Osteocyte (in vitro differentiated cells): Measurements from ENCODE around the gene PBX3. TPM values are rescaled to one million over a fixed set of nuclear protein-coding genes. Genes with fewer than 3 reads are reported as not detected.
A peak's percentile ranks its signal among the peaks of the same experiment; 100 is the strongest.

Source experiments
- DNase-seq: peaks from one replicate; pipeline ENCODE4 v3.0.0; 2021; ENCODE audit warnings: mixed read lengths; ENCODE audit not compliant: unreplicated experiment; ENCODE audit errors: extremely low spot score
- H3K27ac Mint-ChIP-seq: one replicate; pipeline ENCODE4 v1.8.0; 2021; ENCODE audit warnings: mild to moderate bottlenecking, mixed read lengths; ENCODE audit not compliant: unreplicated experiment
- H3K27me3 Mint-ChIP-seq: one replicate; pipeline ENCODE4 v1.8.0; 2021; ENCODE audit warnings: mixed read lengths; ENCODE audit not compliant: unreplicated experiment
- H3K36me3 Mint-ChIP-seq: one replicate; pipeline ENCODE4 v1.8.0; 2021; ENCODE audit warnings: mixed read lengths; ENCODE audit not compliant: unreplicated experiment
- H3K4me1 Mint-ChIP-seq: one replicate; pipeline ENCODE4 v1.8.0; 2021; ENCODE audit warnings: mixed read lengths; ENCODE audit not compliant: unreplicated experiment
- H3K4me3 Mint-ChIP-seq: one replicate; pipeline ENCODE4 v1.8.0; 2021; ENCODE audit warnings: mild to moderate bottlenecking, moderate library complexity, mixed read lengths; ENCODE audit not compliant: unreplicated experiment
- H3K9me3 Mint-ChIP-seq: one replicate; pipeline ENCODE4 v1.8.0; 2021; ENCODE audit warnings: mixed read lengths; ENCODE audit not compliant: unreplicated experiment
- total RNA-seq: library from RNA; stranded (reverse); gene quantifications from 2 replicates; pipeline ENCODE4 v1.2.1, GENCODE V29; 2021
- TF ChIP-seq, protein P1 (sequence below): fragments of 200-600 bp; sonication (generic); IDR thresholded peaks from 2 replicates; pipeline ENCODE4 v1.5.0; 2021; ENCODE audit warnings: antibody characterized with exemption, mild to moderate bottlenecking, moderate library complexity

The PBX3 gene
- total RNA-seq, 1 donor from 2014 or later, result 16.0 TPM

DNA sequence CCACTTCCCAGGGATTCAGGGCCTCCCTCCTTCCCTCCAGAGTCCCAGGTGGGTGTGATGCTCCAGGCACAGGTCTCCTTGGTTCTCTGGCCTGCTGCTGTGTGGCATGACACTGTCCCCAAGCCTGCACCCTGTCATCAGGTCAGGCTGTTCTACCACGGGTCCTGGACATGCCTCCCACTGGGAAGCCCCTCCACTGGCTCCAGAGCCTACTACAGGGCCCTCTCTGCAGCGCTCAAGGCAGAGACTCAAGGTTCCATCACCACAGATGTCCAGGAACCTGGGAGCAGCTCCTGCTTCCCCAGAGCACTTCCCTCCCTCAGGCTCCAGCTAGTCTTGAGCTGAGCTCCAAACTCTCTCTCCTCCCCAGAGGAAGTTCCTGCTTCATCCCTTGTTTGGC is 237.3 kb downstream of the PBX3 start:
- peak; percentile 59 for DNase-seq
- H3K9me3 Mint-ChIP-seq, result peaks cover 14% of the 10 kb centered on the region
- H3K36me3 Mint-ChIP-seq, result no peaks in the 10 kb centered on the region
- H3K27me3 Mint-ChIP-seq, result peaks cover 14% of the 10 kb centered on the region
- H3K4me1 Mint-ChIP-seq, result no peaks in the 10 kb centered on the region
- no peak overlapping the region for H3K27ac Mint-ChIP-seq
- TF ChIP-seq, protein P1, sequence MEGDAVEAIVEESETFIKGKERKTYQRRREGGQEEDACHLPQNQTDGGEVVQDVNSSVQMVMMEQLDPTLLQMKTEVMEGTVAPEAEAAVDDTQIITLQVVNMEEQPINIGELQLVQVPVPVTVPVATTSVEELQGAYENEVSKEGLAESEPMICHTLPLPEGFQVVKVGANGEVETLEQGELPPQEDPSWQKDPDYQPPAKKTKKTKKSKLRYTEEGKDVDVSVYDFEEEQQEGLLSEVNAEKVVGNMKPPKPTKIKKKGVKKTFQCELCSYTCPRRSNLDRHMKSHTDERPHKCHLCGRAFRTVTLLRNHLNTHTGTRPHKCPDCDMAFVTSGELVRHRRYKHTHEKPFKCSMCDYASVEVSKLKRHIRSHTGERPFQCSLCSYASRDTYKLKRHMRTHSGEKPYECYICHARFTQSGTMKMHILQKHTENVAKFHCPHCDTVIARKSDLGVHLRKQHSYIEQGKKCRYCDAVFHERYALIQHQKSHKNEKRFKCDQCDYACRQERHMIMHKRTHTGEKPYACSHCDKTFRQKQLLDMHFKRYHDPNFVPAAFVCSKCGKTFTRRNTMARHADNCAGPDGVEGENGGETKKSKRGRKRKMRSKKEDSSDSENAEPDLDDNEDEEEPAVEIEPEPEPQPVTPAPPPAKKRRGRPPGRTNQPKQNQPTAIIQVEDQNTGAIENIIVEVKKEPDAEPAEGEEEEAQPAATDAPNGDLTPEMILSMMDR, result no peak
- H3K4me3 Mint-ChIP-seq, result no peak overlapping the region

DNA sequence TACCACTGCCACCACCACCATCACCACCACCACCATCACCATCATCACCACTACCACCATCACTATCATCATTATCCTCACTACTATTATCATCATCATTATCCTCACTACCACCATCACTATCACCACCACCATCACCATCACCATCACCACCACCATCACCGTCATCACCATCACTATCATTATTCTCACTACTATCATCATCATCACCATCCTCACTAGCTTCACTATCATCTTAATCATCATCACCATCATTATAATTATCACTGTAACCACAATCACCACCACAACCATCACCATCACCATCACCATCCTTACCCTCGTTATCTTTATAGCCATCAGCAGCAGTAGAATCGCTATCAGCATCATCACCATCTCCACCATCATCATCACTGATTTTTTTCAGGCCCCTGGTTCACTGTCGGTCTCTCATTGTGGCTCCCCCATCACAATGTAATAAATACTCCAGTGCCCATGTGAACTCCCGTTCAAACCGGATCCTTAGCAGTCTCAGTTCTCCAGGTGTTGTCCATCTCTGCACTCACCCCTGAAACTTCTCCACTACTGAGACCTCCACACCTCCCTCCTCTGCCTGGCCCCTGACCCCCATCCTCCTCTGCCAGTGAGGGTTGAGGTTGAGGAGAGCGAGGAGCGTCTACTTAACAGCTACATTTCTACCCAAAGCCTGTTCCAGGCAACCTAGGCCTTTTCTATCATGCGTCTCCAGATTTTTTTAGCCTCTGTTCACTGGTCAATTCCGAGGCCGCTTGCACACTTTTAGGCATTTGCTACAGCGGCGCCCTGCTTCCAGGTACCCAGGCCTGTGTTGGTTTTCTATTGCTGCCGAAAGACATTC is 238.2 kb downstream of the PBX3 start:
- no peaks in the 10 kb centered on the region for H3K4me1 Mint-ChIP-seq
- no peaks in the 10 kb centered on the region for H3K36me3 Mint-ChIP-seq
- peak; percentile 64 for DNase-seq
- no peak overlapping the region for H3K27ac Mint-ChIP-seq
- H3K9me3 Mint-ChIP-seq, result peaks cover 5% of the 10 kb centered on the region
- TF ChIP-seq, protein P1, result no peak
- H3K4me3 Mint-ChIP-seq, result no peak overlapping the region
- peaks cover 14% of the 10 kb centered on the region for H3K27me3 Mint-ChIP-seq

DNA sequence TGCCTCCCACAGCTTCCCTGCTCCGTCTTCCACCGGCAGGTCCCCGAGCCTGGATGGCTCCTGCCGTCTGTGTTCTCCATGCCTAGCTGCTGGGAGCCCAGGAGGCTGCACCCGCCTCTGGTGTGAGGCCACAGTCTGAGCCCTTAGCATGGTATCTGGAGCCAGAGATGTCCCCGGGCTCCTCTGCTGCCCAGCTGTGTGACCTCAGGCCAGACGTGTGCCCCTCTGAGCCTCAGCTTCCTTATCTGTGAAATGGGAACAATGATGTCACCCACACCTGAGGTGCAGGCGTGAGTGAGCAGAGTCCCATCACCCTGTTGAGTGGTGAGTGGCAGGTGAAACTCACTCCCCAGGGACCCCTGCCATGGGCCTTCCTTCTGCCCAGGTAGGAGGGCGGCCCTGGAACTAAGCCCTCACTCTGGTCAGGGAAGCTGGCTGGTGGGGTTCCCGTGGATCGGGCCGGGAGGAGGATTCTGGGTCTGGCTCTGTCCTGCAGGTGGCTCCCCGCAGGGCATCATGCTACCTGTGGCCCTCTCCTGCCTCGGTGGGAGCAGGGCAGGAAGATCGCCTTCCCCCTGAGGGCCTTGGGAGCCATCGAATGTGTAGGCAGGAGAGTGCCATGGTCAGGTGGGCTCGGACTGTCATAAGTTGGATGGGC is 239.0 kb downstream of the PBX3 start:
- TF ChIP-seq, protein P1, result no peak
- Mint-ChIP-seq H3K27me3 (peaks cover 12% of the 10 kb centered on the region), H3K4me3 (no peak overlapping the region), H3K4me1 (peaks cover 5% of the 10 kb centered on the region), H3K36me3 (no peaks in the 10 kb centered on the region), H3K27ac (no peak overlapping the region), H3K9me3 (peaks cover under 1% of the 10 kb centered on the region)
- peak; percentile 80 for DNase-seq

DNA sequence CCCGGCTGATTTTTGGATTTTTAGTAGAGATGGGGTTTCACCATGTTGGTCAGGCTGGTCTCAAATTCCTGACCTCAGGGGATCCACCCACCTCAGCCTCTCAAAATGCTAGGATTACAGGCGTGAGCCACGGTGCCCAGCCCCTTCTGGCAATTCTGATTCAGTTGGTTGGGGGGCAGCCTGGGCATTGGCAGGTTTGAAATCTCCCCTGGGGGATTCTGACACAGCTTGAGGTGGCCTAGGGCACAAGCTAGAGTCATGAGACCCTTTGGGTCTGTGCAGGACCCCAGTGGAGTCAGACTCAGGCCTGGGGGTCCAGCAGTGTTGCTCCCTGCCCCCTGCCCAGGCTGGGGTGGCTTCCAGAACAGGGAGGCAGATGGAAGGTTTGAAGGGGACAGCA is 239.8 kb downstream of the PBX3 start:
- TF ChIP-seq, protein P1, result no peak
- H3K4me3 Mint-ChIP-seq, result no peak overlapping the region
- peak; percentile 67 for DNase-seq
- H3K36me3 Mint-ChIP-seq, result no peaks in the 10 kb centered on the region
- H3K4me1 Mint-ChIP-seq, result peaks cover 6% of the 10 kb centered on the region
- H3K27ac Mint-ChIP-seq, result no peak overlapping the region
- peaks cover 11% of the 10 kb centered on the region for H3K27me3 Mint-ChIP-seq
- H3K9me3 Mint-ChIP-seq, result no peaks in the 10 kb centered on the region

DNA sequence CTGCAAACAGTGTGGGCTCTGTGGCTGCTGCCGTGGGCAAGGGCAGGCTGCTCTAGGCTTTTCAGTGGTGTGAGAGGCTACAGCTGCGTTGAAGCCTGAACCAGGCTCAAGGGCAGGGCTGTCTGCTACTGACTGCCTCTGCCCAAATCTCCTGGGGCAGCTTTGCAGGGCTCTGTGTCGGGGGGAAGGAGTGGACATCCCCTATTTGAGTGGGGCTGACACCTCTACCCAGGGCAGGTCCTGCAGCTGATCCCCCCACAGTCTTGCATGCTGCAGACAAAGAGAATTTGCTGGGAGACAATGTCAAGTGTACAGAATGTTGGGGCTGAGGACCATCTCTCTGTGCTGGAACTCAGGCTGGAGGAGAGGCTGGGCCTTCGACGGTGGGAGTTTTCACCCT is 240.2 kb downstream of the PBX3 start:
- Mint-ChIP-seq H3K4me1 (peaks cover 6% of the 10 kb centered on the region), H3K27ac (no peak overlapping the region), H3K27me3 (peaks cover 9% of the 10 kb centered on the region), H3K9me3 (no peaks in the 10 kb centered on the region), H3K4me3 (no peak overlapping the region), H3K36me3 (no peaks in the 10 kb centered on the region)
- peak; percentile 67 for DNase-seq
- TF ChIP-seq, protein P1, result no peak
